ENCODE data around the gene CPHXL.

Gene CPHXL

GRCh38 chr16:75701361-75701760 is 24.9 kb downstream of the CPHXL start, which contains the start of gene DUXB:
DUXB (minus strand) TSS chr16:75701461; CDS start chr16:75701418, 43 bp downstream.
- no peak for DNase-seq (ENCODE audit: low read depth in 2 of 2)

GRCh38 chr16:75697571-75697970 is 28.7 kb downstream of the CPHXL start:
- DNase-seq (ENCODE audit: low read depth in 2 of 2) = no peak

- DNase-seq (ENCODE audit: low read depth in 2 of 2) = no peak
Measured at GRCh38 chr16:75695708-75696107, 30.6 kb downstream of the CPHXL start.

- DNase-seq (ENCODE audit: low read depth in 2 of 2) = no peak
Measured at GRCh38 chr16:75687361-75687760, 38.9 kb downstream of the CPHXL start.

GRCh38 chr16:75682308-75682707 is 44.0 kb downstream of the CPHXL start:
- DNase-seq (ENCODE audit: low read depth in 2 of 2) = no peak

- no peak for DNase-seq (ENCODE audit: low read depth in 2 of 2)
Measured at GRCh38 chr16:75679366-75679765, 46.9 kb downstream of the CPHXL start.

GRCh38 chr16:75676909-75677308 is 49.4 kb downstream of the CPHXL start, which contains the start of gene CPHXL2:
CPHXL2 (minus strand) TSS chr16:75677009; CDS start chr16:75676999, 10 bp downstream.
- DNase-seq (ENCODE audit: low read depth in 2 of 2) = no peak

- no peak for DNase-seq (ENCODE audit: low read depth in 2 of 2)
Measured at GRCh38 chr16:75667503-75667902, 58.8 kb downstream of the CPHXL start.

All from fibroblast of skin of left quadriceps (primary cell).